ENCODE data around the gene IL20.

GRCh38 chr1:206918076-206918475 lies 52.7 kb downstream of the IL20 start:
- TF ChIP-seq CTCF (IDR thresholded peaks at IDR 0.05) (no peak), POLR2A (IDR thresholded peaks at IDR 0.05) (no peak)
